ACC112 (cell line): ENCODE results near the gene SESN1.
A peak's percentile ranks its signal among the peaks of the same experiment; 100 is the strongest.
"Not testable (repeated sequence)": the region's sequence is repeated elsewhere in the genome, so short reads cannot be mapped to it uniquely, and the experiment has no call there.

Experiments used
- H2AFZ ChIP-seq: fragments of 200-600 bp; sonication (generic); one replicate; pipeline ENCODE4 v1.6.0; 2017; ENCODE audit warnings: antibody characterized with exemption, low read length; ENCODE audit not compliant: unreplicated experiment
- H3K27ac ChIP-seq: fragments of 200-600 bp; sonication (generic); 2 replicates; pipeline ENCODE4 v1.5.1; 2014; ENCODE audit warnings: low read depth, mild to moderate bottlenecking, antibody characterized with exemption, low read length, moderate library complexity
- H3K27me3 ChIP-seq: fragments of 200-600 bp; sonication (generic); 2 replicates; pipeline ENCODE4 v1.6.1; 2014; ENCODE audit warnings: mild to moderate bottlenecking, antibody characterized with exemption, low read length, moderate library complexity, mixed read lengths; ENCODE audit not compliant: insufficient read depth
- H3K36me3 ChIP-seq: fragments of 200-600 bp; sonication (generic); 2 replicates; pipeline ENCODE4 v1.6.1; 2016; ENCODE audit warnings: mild to moderate bottlenecking, antibody characterized with exemption, low read length, moderate library complexity, mixed read lengths; ENCODE audit not compliant: insufficient read depth
- H3K4me1 ChIP-seq: fragments of 200-600 bp; sonication (generic); one replicate; pipeline ENCODE4 v1.6.1; 2016; ENCODE audit warnings: low read length, mixed read lengths; ENCODE audit not compliant: insufficient read depth, unreplicated experiment, control insufficient read depth
- H3K4me3 ChIP-seq: fragments of 200-600 bp; sonication (generic); 2 replicates; pipeline ENCODE4 v1.5.1; 2014; ENCODE audit warnings: mild to moderate bottlenecking, low read depth, low read length
- H3K79me2 ChIP-seq: fragments of 200-600 bp; sonication (generic); one replicate; pipeline ENCODE4 v1.6.0; 2016; ENCODE audit warnings: low read length; ENCODE audit not compliant: control insufficient read depth, unreplicated experiment, insufficient read depth

SESN1 gene

DNA sequence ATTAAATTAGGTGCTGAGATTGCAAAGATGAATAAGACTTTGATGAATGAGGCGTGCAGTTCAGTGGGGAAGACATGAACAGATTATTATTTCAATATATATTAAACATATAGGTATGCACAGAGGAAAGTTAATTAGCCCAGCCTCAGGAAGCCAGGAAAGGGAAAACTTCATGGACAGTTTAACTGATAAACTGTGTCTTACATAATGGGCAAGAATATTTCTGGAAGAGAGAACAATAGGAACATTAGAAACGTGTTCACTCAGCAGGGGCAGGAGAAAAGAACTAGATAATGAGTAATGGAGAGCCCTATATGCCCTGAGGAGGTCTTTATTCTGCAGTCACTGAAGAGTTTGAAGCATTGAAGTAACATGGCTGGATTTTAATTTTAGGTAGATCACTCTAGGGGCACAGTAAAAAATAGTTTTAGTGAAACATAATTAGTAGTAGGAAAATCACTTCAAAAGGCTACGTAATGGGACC lies 24.3 kb upstream of the SESN1 start:
- Histone ChIP-seq H3K4me3 (no peak overlapping the region), H2AFZ (no peak overlapping the region), H3K36me3 (no peaks in the 10 kb centered on the region), H3K4me1 (peaks cover 28% of the 10 kb centered on the region), H3K27me3 (no peaks in the 10 kb centered on the region), H3K27ac (no peak overlapping the region), H3K79me2 (peaks cover 50% of the 10 kb centered on the region)

DNA sequence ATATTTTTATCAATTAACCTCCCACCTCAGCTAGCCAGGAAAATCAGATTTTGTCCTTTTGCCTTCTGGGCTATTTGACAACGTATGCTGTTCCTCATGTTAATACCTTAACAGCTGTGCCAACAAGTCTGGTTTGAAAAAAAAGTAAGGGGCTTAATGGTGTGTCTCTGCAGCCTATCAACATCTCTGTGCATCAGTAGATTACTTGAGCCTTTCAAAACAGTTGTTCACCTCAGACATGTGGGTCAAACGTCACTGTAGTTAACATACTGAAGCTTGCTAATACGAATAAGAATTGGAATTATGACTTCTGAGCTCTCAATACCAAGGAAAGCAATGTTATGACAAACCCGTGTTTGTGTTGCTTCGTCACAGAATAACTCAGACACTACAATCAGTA lies 23.7 kb upstream of the SESN1 start:
- peaks cover 28% of the 10 kb centered on the region for H3K4me1 ChIP-seq
- H3K4me3 ChIP-seq, result no peak overlapping the region
- no peak overlapping the region for H2AFZ ChIP-seq
- H3K79me2 ChIP-seq, result peaks cover 53% of the 10 kb centered on the region
- no peaks in the 10 kb centered on the region for H3K36me3 ChIP-seq
- no peaks in the 10 kb centered on the region for H3K27me3 ChIP-seq
- H3K27ac ChIP-seq, result no peak overlapping the region

DNA sequence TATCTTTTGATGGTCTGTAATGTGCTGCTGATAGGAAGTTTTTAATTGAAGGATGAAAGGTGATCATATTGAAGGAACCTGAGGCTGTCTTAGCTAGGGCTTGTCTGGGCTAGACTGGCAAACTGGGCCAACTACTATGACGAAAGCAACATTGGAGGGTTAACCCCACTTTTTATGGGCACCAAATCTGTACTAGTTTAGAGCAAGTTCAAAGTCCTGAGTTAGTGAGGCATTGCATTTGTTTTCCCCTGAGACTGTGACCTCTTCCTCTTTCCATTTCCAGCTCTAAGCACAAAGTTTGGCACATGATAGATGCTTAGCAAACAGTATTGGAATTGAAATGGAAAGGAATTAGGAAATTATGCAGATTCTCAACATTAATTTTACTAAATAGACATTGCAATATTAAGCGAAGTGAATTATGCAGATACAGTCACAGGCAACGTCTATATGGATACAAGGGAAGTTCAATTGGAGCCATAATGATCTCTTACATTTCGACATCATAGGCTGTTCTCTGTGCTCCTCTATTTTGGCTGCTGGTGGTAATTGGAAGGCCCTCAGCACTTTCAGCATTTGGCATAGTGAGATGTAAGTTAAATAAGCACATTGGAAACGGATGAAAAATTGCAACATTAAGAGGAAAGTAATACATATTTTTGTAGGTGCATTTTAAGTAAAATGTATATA lies 22.8 kb upstream of the SESN1 start:
- H3K4me3 ChIP-seq, result no peak overlapping the region
- H3K27ac ChIP-seq, result no peak overlapping the region
- no peaks in the 10 kb centered on the region for H3K27me3 ChIP-seq
- peaks cover 28% of the 10 kb centered on the region for H3K4me1 ChIP-seq
- no peaks in the 10 kb centered on the region for H3K36me3 ChIP-seq
- H2AFZ ChIP-seq, result peak overlapping the region; percentile 10
- peaks cover 50% of the 10 kb centered on the region for H3K79me2 ChIP-seq

- H3K4me3 ChIP-seq, H3K36me3 ChIP-seq, H3K27me3 ChIP-seq, H3K27ac ChIP-seq, H3K4me1 ChIP-seq, H2AFZ ChIP-seq: not testable (repeated sequence)
- peaks cover 36% of the 10 kb centered on the region for H3K79me2 ChIP-seq
Measured at GRCh38 chr6:109112663-109113062, 18.0 kb upstream of the SESN1 start.

- H3K4me3 ChIP-seq, H3K27me3 ChIP-seq, H3K4me1 ChIP-seq, H3K36me3 ChIP-seq, H2AFZ ChIP-seq, H3K27ac ChIP-seq: not testable (repeated sequence)
- peaks cover 36% of the 10 kb centered on the region for H3K79me2 ChIP-seq
Measured at GRCh38 chr6:109109663-109110062, 15.0 kb upstream of the SESN1 start.

- H3K4me1 ChIP-seq, result peaks cover 4% of the 10 kb centered on the region
- H3K36me3 ChIP-seq, result peaks cover 8% of the 10 kb centered on the region; the same call in 1 of the 2 replicates
- no peak overlapping the region for H3K4me3 ChIP-seq
- peaks cover 39% of the 10 kb centered on the region for H3K79me2 ChIP-seq
- H2AFZ ChIP-seq, result no peak overlapping the region
- H3K27ac ChIP-seq, result no peak overlapping the region
- no peaks in the 10 kb centered on the region for H3K27me3 ChIP-seq
Measured at GRCh38 chr6:109105681-109106080, 11.0 kb upstream of the SESN1 start.

DNA sequence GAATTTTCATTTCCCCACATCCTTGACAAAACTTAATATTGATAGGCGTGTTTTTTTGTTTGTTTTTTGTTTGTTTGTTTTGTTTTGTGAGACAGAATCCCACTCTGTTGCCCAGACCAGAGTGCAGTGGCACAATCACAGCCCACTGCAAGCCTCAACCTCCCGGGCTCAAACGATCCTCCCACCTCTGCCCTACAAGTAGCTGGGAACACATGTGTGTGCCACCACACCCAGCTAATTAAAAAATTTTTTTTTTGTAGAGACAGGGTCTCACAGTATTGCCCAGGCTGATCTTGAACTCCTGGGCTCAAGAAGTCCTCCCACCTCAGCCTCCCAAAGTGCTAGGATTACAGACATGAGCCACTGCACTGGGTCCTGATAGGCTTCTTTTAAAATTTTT lies 9.9 kb upstream of the SESN1 start:
- no peak overlapping the region for H3K4me3 ChIP-seq
- H3K79me2 ChIP-seq, result peaks cover 35% of the 10 kb centered on the region
- H3K27ac ChIP-seq, result no peak overlapping the region
- no peaks in the 10 kb centered on the region for H3K27me3 ChIP-seq
- H3K4me1 ChIP-seq, result peaks cover 4% of the 10 kb centered on the region
- H3K36me3 ChIP-seq, result peaks cover 8% of the 10 kb centered on the region; the same call in 1 of the 2 replicates
- no peak overlapping the region for H2AFZ ChIP-seq

DNA sequence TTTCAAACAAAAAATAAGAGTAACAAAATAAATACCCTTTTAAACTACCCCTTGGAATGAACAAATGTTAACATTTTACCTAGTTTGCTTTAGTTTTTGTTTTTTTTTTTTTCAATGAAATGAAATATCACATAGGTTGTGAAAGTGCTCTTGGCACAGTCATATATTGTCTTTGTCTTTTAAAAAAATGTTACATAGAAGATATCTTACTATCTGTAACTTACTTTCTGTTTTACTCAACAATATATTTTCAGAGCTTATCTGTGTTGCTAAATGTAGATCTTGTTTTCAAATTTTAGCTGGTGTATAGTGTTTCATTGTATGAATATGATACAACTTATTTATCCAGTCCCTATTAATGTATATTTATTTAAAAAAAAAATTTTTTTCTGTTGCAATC lies 9.3 kb upstream of the SESN1 start:
- H2AFZ ChIP-seq, result no peak overlapping the region
- no peak overlapping the region for H3K4me3 ChIP-seq
- H3K27me3 ChIP-seq, result no peaks in the 10 kb centered on the region
- peaks cover 6% of the 10 kb centered on the region; the same call in 1 of the 2 replicates for H3K36me3 ChIP-seq
- H3K4me1 ChIP-seq, result peaks cover 4% of the 10 kb centered on the region
- no peak overlapping the region for H3K27ac ChIP-seq
- H3K79me2 ChIP-seq, result peaks cover 36% of the 10 kb centered on the region

DNA sequence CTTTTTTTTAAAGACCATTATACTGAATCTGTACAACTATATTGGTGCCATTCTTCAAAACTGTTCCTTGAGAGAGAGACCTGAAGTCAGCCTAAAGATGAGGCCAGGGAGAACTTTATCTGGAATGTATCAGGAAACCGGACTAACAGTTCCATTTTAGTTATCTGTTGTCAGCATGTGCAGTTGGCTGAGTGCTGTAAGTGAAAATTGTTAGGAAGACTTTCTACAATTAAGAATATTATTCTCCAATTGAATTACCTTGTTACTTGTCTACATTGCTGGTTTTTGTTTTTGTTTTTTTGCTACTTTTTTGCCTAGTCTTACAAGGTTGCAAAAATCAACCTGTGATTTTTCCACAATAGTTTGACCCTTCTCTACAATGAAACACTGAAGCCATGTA lies 8.1 kb upstream of the SESN1 start:
- H3K4me3 ChIP-seq, result no peak overlapping the region
- H3K36me3 ChIP-seq, result no peaks in the 10 kb centered on the region
- H2AFZ ChIP-seq, result no peak overlapping the region
- no peaks in the 10 kb centered on the region for H3K27me3 ChIP-seq
- peaks cover 39% of the 10 kb centered on the region for H3K79me2 ChIP-seq
- H3K4me1 ChIP-seq, result peaks cover 4% of the 10 kb centered on the region
- no peak overlapping the region for H3K27ac ChIP-seq

DNA sequence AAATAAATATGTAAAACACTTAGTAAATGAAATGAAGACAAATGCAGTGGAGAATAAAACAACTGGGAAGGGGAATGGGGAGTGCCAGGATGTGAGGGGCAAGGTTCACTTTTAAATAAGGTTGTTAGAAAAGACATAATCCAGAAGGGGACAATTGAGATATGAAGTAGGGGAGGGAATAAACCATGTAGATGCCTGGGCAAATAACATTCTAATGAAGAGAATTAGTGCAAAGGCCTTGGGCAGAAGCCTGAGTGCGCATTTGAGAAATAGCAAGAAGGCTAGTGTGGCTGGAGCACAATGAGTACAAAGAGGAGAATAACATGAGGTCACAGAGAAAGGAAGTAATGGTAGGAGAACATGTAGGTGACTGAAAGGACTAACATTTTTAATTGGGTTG lies 3.0 kb upstream of the SESN1 start:
- H2AFZ ChIP-seq, result no peak overlapping the region
- H3K27ac ChIP-seq, result no peak overlapping the region
- peaks cover 11% of the 10 kb centered on the region for H3K4me1 ChIP-seq
- H3K4me3 ChIP-seq, result no peak overlapping the region
- H3K36me3 ChIP-seq, result no peaks in the 10 kb centered on the region
- peaks cover 54% of the 10 kb centered on the region for H3K79me2 ChIP-seq
- no peaks in the 10 kb centered on the region for H3K27me3 ChIP-seq

DNA sequence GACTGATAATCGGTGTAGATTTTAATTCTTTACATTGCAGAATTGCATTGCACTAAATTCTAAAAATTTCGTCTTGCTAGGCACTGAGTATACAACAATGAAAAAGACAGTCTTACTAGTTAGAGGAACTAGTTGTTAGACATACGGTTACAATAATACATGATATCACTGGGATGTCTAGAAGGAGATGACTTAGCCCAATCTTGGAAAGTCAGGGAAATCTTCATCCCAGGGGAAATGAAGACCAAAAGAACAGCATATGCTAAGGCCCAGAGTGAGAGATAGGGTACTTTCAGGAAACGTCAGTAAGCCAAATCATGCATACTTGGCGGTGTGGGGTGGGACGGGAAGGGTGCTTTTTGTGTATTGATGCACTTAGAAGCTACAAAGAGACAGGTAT lies 1.6 kb upstream of the SESN1 start:
- Histone ChIP-seq H2AFZ (peak overlapping the region; percentile 83), H3K79me2 (peaks cover 66% of the 10 kb centered on the region), H3K4me1 (peaks cover 18% of the 10 kb centered on the region), H3K27ac (peak overlapping the region; percentile 92), H3K36me3 (no peaks in the 10 kb centered on the region), H3K27me3 (no peaks in the 10 kb centered on the region), H3K4me3 (peak overlapping the region; percentile 85)
